Measurements from ENCODE around the gene NXN. TPM values are rescaled to one million over a fixed set of nuclear protein-coding genes. Genes with fewer than 3 reads are reported as not detected.
A peak's percentile ranks its signal among the peaks of the same experiment; 100 is the strongest.

Gene NXN
- total RNA-seq, 6 experiments from 2014 or later: 81.7 to 93.8 (median 92.2) TPM

- no peaks in the 10 kb centered on the region for H3K9me3 Mint-ChIP-seq
- peaks cover 22% of the 10 kb centered on the region for H3K36me3 Mint-ChIP-seq (ENCODE audit: low read depth)
- no peak overlapping the region for H3K27ac Mint-ChIP-seq
- no peak for TF ChIP-seq CTCF (IDR thresholded peaks at IDR 0.05)
- H3K27me3 Mint-ChIP-seq (ENCODE audit: insufficient read depth): peaks cover 2% of the 10 kb centered on the region
- DNase-seq: no peak
- H3K4me3 Mint-ChIP-seq: no peak overlapping the region
- peaks cover 44% of the 10 kb centered on the region for H3K4me1 Mint-ChIP-seq (ENCODE audit: low read depth)
Measured at GRCh38 chr17:885971-886571, 93.5 kb downstream of the NXN start.

GRCh38 chr17:883586-883962 lies 96.0 kb downstream of the NXN start:
- H3K9me3 Mint-ChIP-seq: no peaks in the 10 kb centered on the region
- peak overlapping the region; percentile 61 for H3K27ac Mint-ChIP-seq
- no peak for DNase-seq
- no peaks in the 10 kb centered on the region; the same call in none of the 2 replicates for H3K27me3 Mint-ChIP-seq (ENCODE audit: insufficient read depth)
- H3K4me3 Mint-ChIP-seq: peak overlapping the region; percentile 22; the same call in 1 of the 2 replicates
- H3K4me1 Mint-ChIP-seq (ENCODE audit: low read depth): peaks cover 57% of the 10 kb centered on the region
- peaks cover 22% of the 10 kb centered on the region for H3K36me3 Mint-ChIP-seq (ENCODE audit: low read depth)
- no peak for TF ChIP-seq CTCF (IDR thresholded peaks at IDR 0.05)

- Mint-ChIP-seq H3K4me3 (0 out of 2 replicates have a peak overlapping the region, but pooled peaks have one; percentile 22), H3K27me3 (ENCODE audit: insufficient read depth) (no peaks in the 10 kb centered on the region; the same call in none of the 2 replicates), H3K36me3 (ENCODE audit: low read depth) (peaks cover 22% of the 10 kb centered on the region), H3K27ac (peak overlapping the region; percentile 61), H3K4me1 (ENCODE audit: low read depth) (peaks cover 58% of the 10 kb centered on the region), H3K9me3 (no peaks in the 10 kb centered on the region)
- TF ChIP-seq CTCF (IDR thresholded peaks at IDR 0.05): no peak
- no peak for DNase-seq
Measured at GRCh38 chr17:882827-883585, 96.6 kb downstream of the NXN start.

GRCh38 chr17:881778-882177 lies 97.8 kb downstream of the NXN start:
- H3K4me1 Mint-ChIP-seq (ENCODE audit: low read depth): peaks cover 59% of the 10 kb centered on the region
- H3K36me3 Mint-ChIP-seq (ENCODE audit: low read depth): peaks cover 31% of the 10 kb centered on the region
- DNase-seq: no peak
- TF ChIP-seq CTCF (IDR thresholded peaks at IDR 0.05): no peak
- H3K27me3 Mint-ChIP-seq (ENCODE audit: insufficient read depth): no peaks in the 10 kb centered on the region; the same call in none of the 2 replicates
- no peak overlapping the region for H3K4me3 Mint-ChIP-seq
- peak overlapping the region; percentile 4; the same call in 1 of the 2 replicates for H3K27ac Mint-ChIP-seq
- H3K9me3 Mint-ChIP-seq: no peaks in the 10 kb centered on the region

- peak overlapping the region; percentile 68; the same call in 1 of the 2 replicates for H3K4me3 Mint-ChIP-seq
- peaks cover 59% of the 10 kb centered on the region for H3K4me1 Mint-ChIP-seq (ENCODE audit: low read depth)
- H3K36me3 Mint-ChIP-seq (ENCODE audit: low read depth): peaks cover 31% of the 10 kb centered on the region
- peak overlapping the region; percentile 89 for H3K27ac Mint-ChIP-seq
- no peak for TF ChIP-seq CTCF (IDR thresholded peaks at IDR 0.05)
- no peaks in the 10 kb centered on the region for H3K9me3 Mint-ChIP-seq
- H3K27me3 Mint-ChIP-seq (ENCODE audit: insufficient read depth): no peaks in the 10 kb centered on the region; the same call in none of the 2 replicates
- DNase-seq: no peak
Measured at GRCh38 chr17:880443-881269, 98.9 kb downstream of the NXN start.
